Thyroid gland (tissue), 4 donors: ENCODE measurements around the gene CDC42EP2.

ENCODE experiments used
- POLR2A ChIP-seq, 2 donors: fragments of 450-650 bp; IDR thresholded peaks; one replicate each; pipeline ENCODE4 v1.6.1; 2017; ENCODE audit warnings: antibody characterized with exemption in 2 of 2, mild to moderate bottlenecking in 2 of 2, moderate library complexity in 1 of 2
- TF ChIP-seq, protein P1 (sequence below), 6 experiments: fragments of 200-600 bp in 3 of 6; fragments of 450-650 bp in 3 of 6; sonication (generic) in 3 of 6; IDR thresholded peaks; one replicate each; pipeline ENCODE4 v1.5.1; 2016 to 2019; ENCODE audit warnings: antibody characterized with exemption in 6 of 6, mild to moderate bottlenecking in 2 of 6, inconsistent platforms in 1 of 6, moderate library complexity in 1 of 6

GRCh38 chr11:65314501-65315203 is at the start of gene CDC42EP2:
- TF ChIP-seq, protein P1, sequence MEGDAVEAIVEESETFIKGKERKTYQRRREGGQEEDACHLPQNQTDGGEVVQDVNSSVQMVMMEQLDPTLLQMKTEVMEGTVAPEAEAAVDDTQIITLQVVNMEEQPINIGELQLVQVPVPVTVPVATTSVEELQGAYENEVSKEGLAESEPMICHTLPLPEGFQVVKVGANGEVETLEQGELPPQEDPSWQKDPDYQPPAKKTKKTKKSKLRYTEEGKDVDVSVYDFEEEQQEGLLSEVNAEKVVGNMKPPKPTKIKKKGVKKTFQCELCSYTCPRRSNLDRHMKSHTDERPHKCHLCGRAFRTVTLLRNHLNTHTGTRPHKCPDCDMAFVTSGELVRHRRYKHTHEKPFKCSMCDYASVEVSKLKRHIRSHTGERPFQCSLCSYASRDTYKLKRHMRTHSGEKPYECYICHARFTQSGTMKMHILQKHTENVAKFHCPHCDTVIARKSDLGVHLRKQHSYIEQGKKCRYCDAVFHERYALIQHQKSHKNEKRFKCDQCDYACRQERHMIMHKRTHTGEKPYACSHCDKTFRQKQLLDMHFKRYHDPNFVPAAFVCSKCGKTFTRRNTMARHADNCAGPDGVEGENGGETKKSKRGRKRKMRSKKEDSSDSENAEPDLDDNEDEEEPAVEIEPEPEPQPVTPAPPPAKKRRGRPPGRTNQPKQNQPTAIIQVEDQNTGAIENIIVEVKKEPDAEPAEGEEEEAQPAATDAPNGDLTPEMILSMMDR (IDR thresholded peaks at IDR 0.05) = no peak
- TF ChIP-seq POLR2A (IDR thresholded peaks at IDR 0.05) = peak; percentile 87 to 96
